OCI-LY7 (cell line): ENCODE data around the gene NFAM1.

Experiments
- CTCF ChIP-seq: fragments of 200-600 bp; sonication (generic); conservative IDR thresholded peaks from 2 replicates; pipeline ENCODE4 v1.5.1; 2014; ENCODE audit warnings: mild to moderate bottlenecking, antibody characterized with exemption, low read length, moderate library complexity, mixed read lengths
- EZH2phosphoT487 ChIP-seq: fragments of 200-600 bp; sonication (generic); IDR thresholded peaks from 2 replicates; pipeline ENCODE4 v1.6.1; 2018; ENCODE audit warnings: low read depth, borderline replicate concordance, mild to moderate bottlenecking, mixed run types, antibody characterized with exemption, low read length, moderate library complexity, mixed read lengths

- TF ChIP-seq CTCF: no peak
- no peak for TF ChIP-seq EZH2phosphoT487
Measured at GRCh38 chr22:42462016-42462415, 29.8 kb upstream of the NFAM1 start.
